AG04449 (cell line): ENCODE results near the gene FFAR4.

Experiments used
- CTCF ChIA-PET: fragments of 350-600 bp; formaldehyde crosslinking; extraction: SDS; loops from one replicate; lab custom pipeline; 2021; ENCODE audit warnings: antibody characterized with exemption; lab: Yijun Ruan, JAX
- POLR2A ChIA-PET: fragments of 400-600, 350-600 bp; formaldehyde crosslinking; extraction: SDS; loops from one replicate; lab custom pipeline; 2020; ENCODE audit warnings: antibody characterized with exemption, inconsistent platforms; lab: Yijun Ruan, JAX
- DNase-seq: peaks from one replicate; pipeline ENCODE4 v3.0.0-alpha.2; 2010; ENCODE audit warnings: low read depth, low spot score
- H3K4me3 ChIP-seq: 2 replicates; pipeline ENCODE4 v1.5.1; 2011; ENCODE audit warnings: low read depth, mild to moderate bottlenecking, control low read depth, low read length
- CTCF ChIP-seq: IDR thresholded peaks from one replicate; pipeline ENCODE4 v1.5.1; 2011; ENCODE audit warnings: mild to moderate bottlenecking, moderate library complexity, low read length, control low read depth, inconsistent platforms; ENCODE audit not compliant: insufficient read depth; ENCODE audit errors: missing control alignments

FFAR4 gene

GRCh38 chr10:93547522-93547921 lies 18.9 kb upstream of the FFAR4 start:
- CTCF ChIA-PET = no interaction called here
- POLR2A ChIA-PET = no interaction called here
- no peak for DNase-seq
- no peak for TF ChIP-seq CTCF
- no peak overlapping the region for H3K4me3 ChIP-seq

- no peak for TF ChIP-seq CTCF
- peak; percentile 24 for DNase-seq
- no peak overlapping the region for H3K4me3 ChIP-seq
- ChIA-PET CTCF (interaction anchor here (9.1 kb wide), 1 partner anchor 131 kb away, joined by 136 read pairs; no protein-coding TSS in a partner anchor), POLR2A (no interaction called here)
Observed at GRCh38 chr10:93548376-93549071, 17.9 kb upstream of the FFAR4 start.

GRCh38 chr10:93550606-93551005 lies 15.9 kb upstream of the FFAR4 start:
- H3K4me3 ChIP-seq = no peak overlapping the region
- POLR2A ChIA-PET = no interaction called here
- CTCF ChIA-PET = interaction anchor here (1.3 to 9.1 kb wide), 3 partner anchors 9 to 129 kb away, joined by 5 to 136 read pairs (median 16); no protein-coding TSS in a partner anchor
- no peak for DNase-seq
- TF ChIP-seq CTCF = no peak

- H3K4me3 ChIP-seq = no peak overlapping the region
- no peak for DNase-seq
- TF ChIP-seq CTCF = no peak
- ChIA-PET CTCF (interaction anchor here (1.4 to 9.1 kb wide), 5 partner anchors 10 to 305 kb away, joined by 4 to 136 read pairs (median 16); no protein-coding TSS in a partner anchor), POLR2A (no interaction called here)
Observed at GRCh38 chr10:93552780-93553179, 13.7 kb upstream of the FFAR4 start.

- ChIA-PET POLR2A (no interaction called here), CTCF (interaction anchor here (0.6 to 9.1 kb wide), 21 partner anchors 8 to 676 kb away, joined by 3 to 136 read pairs (median 6); no protein-coding TSS in a partner anchor)
- H3K4me3 ChIP-seq = no peak overlapping the region
- no peak for TF ChIP-seq CTCF
- DNase-seq = no peak
Observed at GRCh38 chr10:93553482-93554315, 12.8 kb upstream of the FFAR4 start.

GRCh38 chr10:93554316-93554663 lies 12.2 kb upstream of the FFAR4 start:
- H3K4me3 ChIP-seq = no peak overlapping the region
- DNase-seq = no peak
- ChIA-PET POLR2A (no interaction called here), CTCF (interaction anchor here (0.9 to 9.1 kb wide), 24 partner anchors 8 to 305 kb away, joined by 3 to 136 read pairs (median 4); partner anchors contain the start of gene FRA10AC1)
- no peak for TF ChIP-seq CTCF
